HFFc6 (cell line): ENCODE results near the gene CFL1. TPM values are rescaled to one million over a fixed set of nuclear protein-coding genes. Genes with fewer than 3 reads are reported as not detected.

Experiments
- DNase-seq: peaks from one replicate; pipeline ENCODE4 v3.0.0-alpha.2; 2018
- H3K27ac Mint-ChIP-seq: 2 replicates; pipeline ENCODE4 v1.8.0; 2020; ENCODE audit warnings: mild to moderate bottlenecking, mixed read lengths
- H3K27me3 Mint-ChIP-seq: 2 replicates; pipeline ENCODE4 v1.8.0; 2021; ENCODE audit warnings: mild to moderate bottlenecking, moderate library complexity, mixed read lengths; ENCODE audit not compliant: insufficient read depth
- H3K36me3 Mint-ChIP-seq: 2 replicates; pipeline ENCODE4 v1.8.0; 2021; ENCODE audit warnings: low read depth, mixed read lengths
- H3K4me1 Mint-ChIP-seq: 2 replicates; pipeline ENCODE4 v1.8.0; 2020; ENCODE audit warnings: low read depth, mixed read lengths
- H3K4me3 Mint-ChIP-seq: 2 replicates; pipeline ENCODE4 v1.8.0; 2020; ENCODE audit warnings: mild to moderate bottlenecking, moderate library complexity, mixed read lengths
- H3K9me3 Mint-ChIP-seq: 2 replicates; pipeline ENCODE4 v1.8.0; 2020; ENCODE audit warnings: mild to moderate bottlenecking, mixed read lengths
- CTCF ChIP-seq: fragments of 200-600 bp; sonication (generic); IDR thresholded peaks from 2 replicates; pipeline ENCODE4 v1.5.0; 2021; ENCODE audit warnings: antibody characterized with exemption, mild to moderate bottlenecking
- long read RNA-seq: library from polyadenylated mRNA; unstranded; transcript quantifications from one replicate; pipeline ENCODE4 v2.0.0, GENCODE V29; 2019
- total RNA-seq, 6 experiments: library from RNA; stranded (reverse); fragmentation: NEBNext Ultra II Directional; extraction: Animal tissue kit (Norgen Biotek cat#: 25700); gene quantifications; 2 replicates in 1 of 6; 3 replicates in 5 of 6; pipeline ENCODE4 v1.2.3, GENCODE V29; 2021

The CFL1 gene
- total RNA-seq: 1,000 to 10,000 TPM; 2,002 to 2,288 (median 2,238) TPM
- long read RNA-seq, transcript CFL1-209 (3 exons, 647 nt): minor isoform, 39 of 2,564 reads
- long read RNA-seq, transcript CFL1-201 (4 exons, 1,234 nt): major isoform, 2,413 of 2,564 reads
- long read RNA-seq, partial matches to known transcripts: 7 of 2,564 reads
- long read RNA-seq, other reads (novel, unspliced or antisense): 95 of 2,564 reads

DNA sequence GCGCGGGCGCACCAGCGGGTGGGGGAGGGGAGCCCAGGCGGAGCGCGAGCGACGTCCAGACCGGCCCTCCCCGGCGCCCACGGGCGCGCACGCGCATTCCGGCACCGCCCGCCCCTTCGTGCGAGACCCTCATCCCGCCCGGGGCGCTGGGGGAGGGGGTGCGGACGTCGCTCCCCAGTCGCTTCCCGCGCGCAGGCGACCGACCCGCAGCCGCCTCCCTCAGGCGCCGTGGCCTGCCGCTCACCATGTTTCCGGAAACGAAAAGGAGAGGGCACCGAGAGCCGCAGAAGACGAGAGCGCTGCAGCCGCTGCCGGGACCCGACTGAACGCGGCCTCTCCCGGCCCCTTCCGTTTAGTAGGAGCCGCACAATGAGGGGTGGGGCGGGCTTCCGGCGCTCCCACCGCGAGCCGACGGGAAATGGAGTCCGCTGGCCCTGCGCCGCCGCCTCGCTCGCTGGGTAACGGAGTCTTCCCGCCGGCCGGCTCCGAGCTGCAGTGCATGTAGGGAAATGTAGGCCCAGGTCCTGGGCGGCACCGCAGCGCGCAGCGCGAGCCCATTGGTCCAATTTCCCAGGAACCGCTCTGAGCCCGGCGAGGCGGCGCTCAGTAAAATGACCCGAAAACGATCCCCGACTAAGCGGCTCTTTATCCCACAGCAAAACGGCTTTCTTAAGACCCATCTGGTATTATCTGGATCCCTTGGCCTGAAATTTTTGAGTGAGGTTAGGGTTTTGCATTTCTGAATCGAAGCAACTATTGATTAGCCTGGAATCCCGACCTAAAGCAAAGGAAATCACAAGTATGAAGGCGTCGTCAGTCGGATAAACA, at the start of gene CFL1:
Gene CFL1 (minus strand): TSS at position 328 of the 828 bp plus-strand sequence. CDS start 81 bp downstream, at position 247.
- H3K9me3 Mint-ChIP-seq: no peaks in the 10 kb centered on the region
- peak within 1 kb of the TSS; percentile 98 for H3K4me3 Mint-ChIP-seq
- TF ChIP-seq CTCF: no peak
- H3K4me1 Mint-ChIP-seq: peaks cover 71% of the 10 kb centered on the region
- peak within 1 kb of the TSS; percentile 96 for H3K27ac Mint-ChIP-seq
- H3K36me3 Mint-ChIP-seq: peaks cover 49% of the 10 kb centered on the region
- peak; percentile 98 for DNase-seq
- H3K27me3 Mint-ChIP-seq: peaks cover 18% of the 10 kb centered on the region

GRCh38 chr11:65906602-65907001, 48.6 kb upstream of the CFL1 start:
- Mint-ChIP-seq H3K9me3 (no peaks in the 10 kb centered on the region), H3K27ac (no peak overlapping the region; the same call in 1 of the 2 replicates), H3K4me1 (peaks cover 69% of the 10 kb centered on the region), H3K36me3 (no peaks in the 10 kb centered on the region), H3K27me3 (peaks cover 1% of the 10 kb centered on the region), H3K4me3 (no peak overlapping the region)
- DNase-seq: no peak
- TF ChIP-seq CTCF: no peak

GRCh38 chr11:65903715-65904114, 45.7 kb upstream of the CFL1 start:
- Mint-ChIP-seq H3K4me3 (peak overlapping the region; percentile 68), H3K27ac (peak overlapping the region; percentile 95), H3K27me3 (peaks cover 7% of the 10 kb centered on the region)

GRCh38 chr11:65903068-65903481, 45.1 kb upstream of the CFL1 start:
- Mint-ChIP-seq H3K4me1 (peaks cover 54% of the 10 kb centered on the region), H3K27me3 (peaks cover 14% of the 10 kb centered on the region), H3K36me3 (peaks cover 10% of the 10 kb centered on the region), H3K4me3 (peak overlapping the region; percentile 68), H3K27ac (peak overlapping the region; percentile 95), H3K9me3 (peaks cover 5% of the 10 kb centered on the region)
- no peak for TF ChIP-seq CTCF
- peak; percentile 93 for DNase-seq

More at GRCh38 chr11:65903715-65904114, 45.7 kb upstream of the CFL1 start:
- peaks cover 3% of the 10 kb centered on the region for H3K9me3 Mint-ChIP-seq
- peaks cover 54% of the 10 kb centered on the region for H3K4me1 Mint-ChIP-seq
- peaks cover 4% of the 10 kb centered on the region for H3K36me3 Mint-ChIP-seq
- DNase-seq: no peak
- no peak for TF ChIP-seq CTCF

- peak overlapping the region; percentile 95 for H3K27ac Mint-ChIP-seq
- H3K4me1 Mint-ChIP-seq: peaks cover 58% of the 10 kb centered on the region
- peaks cover 12% of the 10 kb centered on the region for H3K9me3 Mint-ChIP-seq
- peak overlapping the region; percentile 67 for H3K4me3 Mint-ChIP-seq
- peaks cover 35% of the 10 kb centered on the region for H3K27me3 Mint-ChIP-seq
- H3K36me3 Mint-ChIP-seq: peaks cover 29% of the 10 kb centered on the region
- no peak for DNase-seq
- TF ChIP-seq CTCF: no peak
Measured at GRCh38 chr11:65900899-65901180, 42.9 kb upstream of the CFL1 start.
